Progenitor cell of endocrine pancreas (in vitro differentiated cells): ENCODE results near the gene ZNF304. TPM values are rescaled to one million over a fixed set of nuclear protein-coding genes. Genes with fewer than 3 reads are reported as not detected.
A peak's percentile ranks its signal among the peaks of the same experiment; 100 is the strongest.

Source experiments
- DNase-seq: peaks from one replicate; pipeline ENCODE4 v3.0.0; 2021; ENCODE audit warnings: low spot score; ENCODE audit not compliant: unreplicated experiment
- H3K27ac Mint-ChIP-seq: 2 replicates; pipeline ENCODE4 v1.8.0; 2021; ENCODE audit warnings: mild to moderate bottlenecking, moderate library complexity, mixed read lengths
- H3K27me3 Mint-ChIP-seq: 2 replicates; pipeline ENCODE4 v1.8.0; 2021; ENCODE audit warnings: mixed read lengths
- H3K36me3 Mint-ChIP-seq: 2 replicates; pipeline ENCODE4 v1.8.0; 2022; ENCODE audit warnings: mixed read lengths; ENCODE audit not compliant: insufficient read depth
- H3K4me1 Mint-ChIP-seq: 2 replicates; pipeline ENCODE4 v1.8.0; 2021; ENCODE audit warnings: low read depth, mixed read lengths
- H3K4me3 Mint-ChIP-seq: 2 replicates; pipeline ENCODE4 v1.8.0; 2021; ENCODE audit warnings: low read depth, mild to moderate bottlenecking, moderate library complexity, mixed read lengths
- H3K9me3 Mint-ChIP-seq: 2 replicates; pipeline ENCODE4 v1.8.0; 2021; ENCODE audit warnings: low read depth, mixed read lengths
- total RNA-seq: library from RNA; stranded (reverse); gene quantifications from 2 replicates; pipeline ENCODE4 v1.2.1, GENCODE V29; 2021
- TF ChIP-seq, protein P1 (sequence below): fragments of 200-600 bp; sonication (generic); IDR thresholded peaks from one replicate; pipeline ENCODE4 v1.5.0; 2021; ENCODE audit warnings: antibody characterized with exemption, mild to moderate bottlenecking; ENCODE audit not compliant: unreplicated experiment

Gene ZNF304
- total RNA-seq, 1 donor from 2014 or later = 11.8 TPM

GRCh38 chr19:57310792-57311191, 40.3 kb upstream of the ZNF304 start:
- no peak overlapping the region for H3K4me3 Mint-ChIP-seq
- H3K9me3 Mint-ChIP-seq = no peaks in the 10 kb centered on the region
- H3K27ac Mint-ChIP-seq = no peak overlapping the region
- no peak for DNase-seq
- H3K27me3 Mint-ChIP-seq = peaks cover 47% of the 10 kb centered on the region
- peaks cover 1% of the 10 kb centered on the region for H3K36me3 Mint-ChIP-seq
- no peaks in the 10 kb centered on the region for H3K4me1 Mint-ChIP-seq
- TF ChIP-seq, protein P1, sequence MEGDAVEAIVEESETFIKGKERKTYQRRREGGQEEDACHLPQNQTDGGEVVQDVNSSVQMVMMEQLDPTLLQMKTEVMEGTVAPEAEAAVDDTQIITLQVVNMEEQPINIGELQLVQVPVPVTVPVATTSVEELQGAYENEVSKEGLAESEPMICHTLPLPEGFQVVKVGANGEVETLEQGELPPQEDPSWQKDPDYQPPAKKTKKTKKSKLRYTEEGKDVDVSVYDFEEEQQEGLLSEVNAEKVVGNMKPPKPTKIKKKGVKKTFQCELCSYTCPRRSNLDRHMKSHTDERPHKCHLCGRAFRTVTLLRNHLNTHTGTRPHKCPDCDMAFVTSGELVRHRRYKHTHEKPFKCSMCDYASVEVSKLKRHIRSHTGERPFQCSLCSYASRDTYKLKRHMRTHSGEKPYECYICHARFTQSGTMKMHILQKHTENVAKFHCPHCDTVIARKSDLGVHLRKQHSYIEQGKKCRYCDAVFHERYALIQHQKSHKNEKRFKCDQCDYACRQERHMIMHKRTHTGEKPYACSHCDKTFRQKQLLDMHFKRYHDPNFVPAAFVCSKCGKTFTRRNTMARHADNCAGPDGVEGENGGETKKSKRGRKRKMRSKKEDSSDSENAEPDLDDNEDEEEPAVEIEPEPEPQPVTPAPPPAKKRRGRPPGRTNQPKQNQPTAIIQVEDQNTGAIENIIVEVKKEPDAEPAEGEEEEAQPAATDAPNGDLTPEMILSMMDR = no peak

DNA sequence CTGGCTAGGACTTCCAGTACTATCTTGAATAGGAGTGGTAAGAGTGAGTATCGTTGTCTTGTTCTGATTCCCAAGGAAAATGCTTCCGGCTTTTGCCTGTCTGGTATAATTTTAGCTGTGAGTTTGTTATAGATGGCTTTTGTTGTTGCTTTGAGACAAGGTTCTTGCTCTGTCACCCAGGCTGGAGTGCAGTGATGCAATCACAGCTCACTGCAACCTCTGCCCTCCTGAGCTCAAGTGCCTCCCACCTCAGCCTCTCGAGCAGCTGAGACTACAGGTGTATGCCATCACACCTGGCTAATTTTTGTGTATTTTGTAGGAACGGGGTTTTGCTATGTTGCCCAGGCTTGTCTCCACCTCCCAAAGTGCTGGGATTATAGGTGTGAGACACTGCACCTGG, 36.9 kb upstream of the ZNF304 start:
- Mint-ChIP-seq H3K36me3 (no peaks in the 10 kb centered on the region), H3K27ac (no peak overlapping the region), H3K4me3 (no peak overlapping the region), H3K4me1 (no peaks in the 10 kb centered on the region), H3K27me3 (peaks cover 67% of the 10 kb centered on the region), H3K9me3 (no peaks in the 10 kb centered on the region)
- no peak for DNase-seq
- TF ChIP-seq, protein P1 = no peak

DNA sequence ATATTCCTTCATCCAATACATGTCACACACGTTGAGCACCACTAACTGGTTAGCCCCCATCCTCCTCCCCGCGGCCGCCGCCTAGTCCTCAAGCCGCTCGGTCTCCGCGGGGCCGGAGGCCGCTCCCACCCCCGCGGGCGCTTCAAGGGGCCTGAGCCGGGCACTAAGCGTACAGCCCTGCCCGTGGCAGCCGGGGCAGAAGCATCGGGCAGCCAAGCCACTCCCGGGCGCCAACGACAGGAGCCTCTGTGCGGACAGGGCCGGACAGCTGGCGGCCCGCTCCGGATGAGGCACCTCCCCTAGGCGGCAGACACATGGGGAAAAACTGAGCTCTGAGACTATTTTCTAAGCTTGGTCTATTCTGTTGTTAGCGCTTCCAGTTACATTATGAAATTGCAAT, 33.6 kb upstream of the ZNF304 start:
- Mint-ChIP-seq H3K27ac (no peak overlapping the region), H3K4me3 (no peak overlapping the region), H3K36me3 (no peaks in the 10 kb centered on the region), H3K9me3 (no peaks in the 10 kb centered on the region), H3K4me1 (peaks cover 17% of the 10 kb centered on the region), H3K27me3 (peaks cover 53% of the 10 kb centered on the region)
- DNase-seq = no peak
- TF ChIP-seq, protein P1 = no peak

DNA sequence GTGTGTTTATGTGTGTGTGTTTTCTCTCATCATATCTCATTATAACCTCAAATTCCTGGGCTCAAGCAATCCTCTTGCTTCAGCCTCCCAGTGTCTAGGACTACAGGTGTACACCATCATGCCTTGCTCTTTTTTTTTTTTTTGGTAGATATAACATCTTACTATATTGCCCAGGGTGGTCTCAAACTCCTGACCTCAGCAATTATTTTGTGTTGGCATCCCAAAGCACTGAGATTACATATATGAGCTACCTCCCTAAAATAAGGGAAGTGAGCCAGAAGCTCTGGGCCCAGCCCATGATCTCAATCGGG, 31.2 kb upstream of the ZNF304 start:
- H3K36me3 Mint-ChIP-seq = peaks cover under 1% of the 10 kb centered on the region
- DNase-seq = no peak
- peak overlapping the region; percentile 99 for H3K27ac Mint-ChIP-seq
- peaks cover 30% of the 10 kb centered on the region for H3K27me3 Mint-ChIP-seq
- H3K9me3 Mint-ChIP-seq = no peaks in the 10 kb centered on the region
- TF ChIP-seq, protein P1 = no peak
- H3K4me1 Mint-ChIP-seq = peaks cover 20% of the 10 kb centered on the region
- peak overlapping the region; percentile 93 for H3K4me3 Mint-ChIP-seq

- Mint-ChIP-seq H3K27me3 (peaks cover 24% of the 10 kb centered on the region), H3K9me3 (no peaks in the 10 kb centered on the region), H3K36me3 (peaks cover 2% of the 10 kb centered on the region), H3K27ac (peak within 1 kb of the TSS; percentile 99), H3K4me3 (peak within 1 kb of the TSS; percentile 93), H3K4me1 (peaks cover 20% of the 10 kb centered on the region)
- TF ChIP-seq, protein P1 = no peak
- peak; percentile 92 for DNase-seq
Measured at GRCh38 chr19:57320180-57321084, 30.6 kb upstream of the ZNF304 start, which contains the start of gene ZNF543. Gene ZNF543 (plus strand): TSS chr19:57320472. CDS start chr19:57320854, 382 bp downstream.
